Measurements from ENCODE around the gene SLC24A3.

SLC24A3 gene

GRCh38 chr20:19308146-19308545 is 95.7 kb downstream of the SLC24A3 start:
- Histone ChIP-seq H3K9me3 (ENCODE audit: insufficient read depth, low read depth, low read length) (no peaks in the 10 kb centered on the region), H3K36me3 (ENCODE audit: insufficient read depth, low read length) (no peaks in the 10 kb centered on the region), H3K27me3 (ENCODE audit: insufficient read depth, low read length) (no peaks in the 10 kb centered on the region), H3K4me3 (ENCODE audit: low read length) (no peak overlapping the region), H3K27ac (ENCODE audit: low read depth, low read length) (no peak overlapping the region), H3K9ac (ENCODE audit: low read depth, low read length) (no peak overlapping the region), H3K4me1 (ENCODE audit: insufficient read depth, low read length) (no peaks in the 10 kb centered on the region)
- WGBS: 94% methylated on average over 2 of the region's 3 CpGs

GRCh38 chr20:19310541-19310940 is 98.1 kb downstream of the SLC24A3 start:
- Histone ChIP-seq H3K9me3 (ENCODE audit: insufficient read depth, low read depth, low read length) (no peaks in the 10 kb centered on the region), H3K4me3 (ENCODE audit: low read length) (no peak overlapping the region), H3K27me3 (ENCODE audit: insufficient read depth, low read length) (no peaks in the 10 kb centered on the region), H3K27ac (ENCODE audit: low read depth, low read length) (no peak overlapping the region), H3K4me1 (ENCODE audit: insufficient read depth, low read length) (no peaks in the 10 kb centered on the region), H3K9ac (ENCODE audit: low read depth, low read length) (no peak overlapping the region), H3K36me3 (ENCODE audit: insufficient read depth, low read length) (no peaks in the 10 kb centered on the region)
- 96% methylated on average over 2 of the region's 2 CpGs for WGBS

DNA sequence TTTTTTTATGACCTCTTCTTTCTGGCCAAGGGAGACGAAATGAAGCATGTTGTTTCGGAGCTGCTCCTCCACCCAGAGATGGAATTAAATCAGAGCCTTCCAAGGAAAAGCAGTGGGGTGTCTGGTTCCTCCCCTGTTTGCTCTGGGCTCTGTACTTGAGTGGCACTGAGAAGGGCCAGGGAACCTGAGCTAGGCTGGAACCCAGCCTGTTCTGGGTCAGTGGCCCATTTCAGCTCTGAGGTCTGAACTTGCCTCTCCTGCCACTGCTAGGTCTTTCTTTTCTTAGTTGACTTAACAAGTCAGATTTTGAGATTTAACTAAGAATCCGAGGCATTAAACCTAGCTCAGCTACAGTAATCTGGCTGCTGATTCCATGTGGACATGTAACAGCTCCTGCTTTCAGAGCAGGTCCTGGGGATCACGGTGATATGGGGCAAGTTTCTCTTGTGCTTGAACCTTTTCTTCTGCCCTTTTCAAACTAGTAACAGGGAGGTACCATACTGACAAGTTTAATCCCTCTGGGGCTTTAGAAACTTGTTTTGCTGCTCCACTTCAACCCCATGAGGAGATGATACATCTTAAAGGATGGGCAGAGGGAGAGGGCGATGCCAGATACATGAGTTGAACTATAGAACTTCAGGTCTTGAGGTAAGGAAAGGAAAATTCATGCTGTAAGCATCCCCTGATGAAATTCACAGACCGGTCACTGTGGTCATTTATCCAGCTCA is 101.1 kb downstream of the SLC24A3 start:
- Histone ChIP-seq H3K4me1 (ENCODE audit: insufficient read depth, low read length) (no peaks in the 10 kb centered on the region), H3K27ac (ENCODE audit: low read depth, low read length) (no peak overlapping the region), H3K36me3 (ENCODE audit: insufficient read depth, low read length) (no peaks in the 10 kb centered on the region), H3K9ac (ENCODE audit: low read depth, low read length) (no peak overlapping the region), H3K27me3 (ENCODE audit: insufficient read depth, low read length) (no peaks in the 10 kb centered on the region), H3K9me3 (ENCODE audit: insufficient read depth, low read depth, low read length) (no peaks in the 10 kb centered on the region), H3K4me3 (ENCODE audit: low read length) (no peak overlapping the region)
- WGBS: 92% methylated on average over 6 of the region's 6 CpGs

DNA sequence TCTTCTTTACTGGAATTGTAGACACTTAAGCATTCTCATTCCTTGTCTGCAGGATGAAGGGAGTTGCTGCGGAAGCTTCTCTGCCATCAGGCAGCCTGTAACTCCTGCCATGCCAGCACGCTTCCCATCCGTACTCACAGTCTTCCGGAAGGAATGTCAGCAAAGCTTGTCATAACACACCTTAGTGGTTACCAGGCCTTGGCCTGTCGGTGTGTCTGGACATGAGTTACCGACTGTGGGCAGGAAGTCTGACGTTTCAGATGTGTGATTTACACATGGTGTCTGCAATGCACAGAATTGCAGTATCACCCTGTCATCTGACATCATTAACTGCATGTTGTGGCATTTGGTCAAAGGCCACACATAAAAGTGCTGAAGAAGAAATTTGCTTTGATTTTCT is 102.2 kb downstream of the SLC24A3 start:
- 96% methylated on average over 7 of the region's 7 CpGs for WGBS
- H3K27me3 ChIP-seq (ENCODE audit: insufficient read depth, low read length): no peaks in the 10 kb centered on the region

GRCh38 chr20:19317237-19318069 is 105.0 kb downstream of the SLC24A3 start:
- WGBS: 85% methylated on average over 5 of the region's 5 CpGs
- H3K27ac ChIP-seq (ENCODE audit: low read depth, low read length): no peak overlapping the region

More for the DNA sequence above, 102.2 kb downstream of the SLC24A3 start:
- Histone ChIP-seq H3K4me3 (ENCODE audit: low read length) (no peak overlapping the region), H3K9ac (ENCODE audit: low read depth, low read length) (no peak overlapping the region), H3K27ac (ENCODE audit: low read depth, low read length) (no peak overlapping the region), H3K4me1 (ENCODE audit: insufficient read depth, low read length) (no peaks in the 10 kb centered on the region), H3K9me3 (ENCODE audit: insufficient read depth, low read depth, low read length) (no peaks in the 10 kb centered on the region), H3K36me3 (ENCODE audit: insufficient read depth, low read length) (no peaks in the 10 kb centered on the region)

GRCh38 chr20:19318610-19319009 is 106.2 kb downstream of the SLC24A3 start:
- no peaks in the 10 kb centered on the region for H3K36me3 ChIP-seq (ENCODE audit: insufficient read depth, low read length)
- no peaks in the 10 kb centered on the region for H3K4me1 ChIP-seq (ENCODE audit: insufficient read depth, low read length)
- no peak overlapping the region for H3K9ac ChIP-seq (ENCODE audit: low read depth, low read length)
- no peak overlapping the region for H3K27ac ChIP-seq (ENCODE audit: low read depth, low read length)
- 83% methylated on average over 4 of the region's 4 CpGs for WGBS
- no peaks in the 10 kb centered on the region for H3K27me3 ChIP-seq (ENCODE audit: insufficient read depth, low read length)
- H3K9me3 ChIP-seq (ENCODE audit: insufficient read depth, low read depth, low read length): no peaks in the 10 kb centered on the region
- no peak overlapping the region for H3K4me3 ChIP-seq (ENCODE audit: low read length)

More at GRCh38 chr20:19317237-19318069, 105.0 kb downstream of the SLC24A3 start:
- H3K36me3 ChIP-seq (ENCODE audit: insufficient read depth, low read length): no peaks in the 10 kb centered on the region
- no peaks in the 10 kb centered on the region for H3K27me3 ChIP-seq (ENCODE audit: insufficient read depth, low read length)
- no peaks in the 10 kb centered on the region for H3K4me1 ChIP-seq (ENCODE audit: insufficient read depth, low read length)
- no peak overlapping the region for H3K9ac ChIP-seq (ENCODE audit: low read depth, low read length)
- no peak overlapping the region for H3K4me3 ChIP-seq (ENCODE audit: low read length)
- H3K9me3 ChIP-seq (ENCODE audit: insufficient read depth, low read depth, low read length): no peaks in the 10 kb centered on the region

- Histone ChIP-seq H3K27me3 (ENCODE audit: insufficient read depth, low read length) (no peaks in the 10 kb centered on the region), H3K4me3 (ENCODE audit: low read length) (no peak overlapping the region), H3K9ac (ENCODE audit: low read depth, low read length) (no peak overlapping the region), H3K36me3 (ENCODE audit: insufficient read depth, low read length) (no peaks in the 10 kb centered on the region), H3K9me3 (ENCODE audit: insufficient read depth, low read depth, low read length) (no peaks in the 10 kb centered on the region), H3K27ac (ENCODE audit: low read depth, low read length) (no peak overlapping the region), H3K4me1 (ENCODE audit: insufficient read depth, low read length) (no peaks in the 10 kb centered on the region)
- WGBS: 93% methylated on average over 8 of the region's 8 CpGs
Observed at GRCh38 chr20:19320005-19320404, 107.6 kb downstream of the SLC24A3 start.

DNA sequence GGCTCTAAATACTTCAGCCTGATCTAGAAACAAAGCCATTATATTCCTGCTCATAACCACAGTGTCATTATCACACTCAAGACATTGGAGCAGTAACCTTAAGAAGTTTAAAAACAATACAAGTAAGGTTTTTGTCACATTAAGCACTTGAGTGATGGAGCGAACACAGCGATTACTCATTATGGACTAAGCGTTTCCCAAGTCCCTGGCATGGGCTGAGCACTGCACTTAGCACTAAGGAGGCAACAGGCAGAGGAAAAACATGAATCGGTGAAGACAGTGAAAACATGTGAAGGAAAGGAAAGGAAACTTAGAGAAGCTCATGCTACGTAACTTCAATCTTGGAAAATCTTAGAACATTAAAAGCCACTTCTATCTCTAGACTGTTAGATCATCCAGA is 108.7 kb downstream of the SLC24A3 start:
- H3K4me1 ChIP-seq (ENCODE audit: insufficient read depth, low read length): no peaks in the 10 kb centered on the region
- no peaks in the 10 kb centered on the region for H3K36me3 ChIP-seq (ENCODE audit: insufficient read depth, low read length)
- no peaks in the 10 kb centered on the region for H3K9me3 ChIP-seq (ENCODE audit: insufficient read depth, low read depth, low read length)
- WGBS: 97% methylated on average over 5 of the region's 5 CpGs
- H3K9ac ChIP-seq (ENCODE audit: low read depth, low read length): no peak overlapping the region
- no peak overlapping the region for H3K4me3 ChIP-seq (ENCODE audit: low read length)
- H3K27ac ChIP-seq (ENCODE audit: low read depth, low read length): no peak overlapping the region
- H3K27me3 ChIP-seq (ENCODE audit: insufficient read depth, low read length): no peaks in the 10 kb centered on the region

DNA sequence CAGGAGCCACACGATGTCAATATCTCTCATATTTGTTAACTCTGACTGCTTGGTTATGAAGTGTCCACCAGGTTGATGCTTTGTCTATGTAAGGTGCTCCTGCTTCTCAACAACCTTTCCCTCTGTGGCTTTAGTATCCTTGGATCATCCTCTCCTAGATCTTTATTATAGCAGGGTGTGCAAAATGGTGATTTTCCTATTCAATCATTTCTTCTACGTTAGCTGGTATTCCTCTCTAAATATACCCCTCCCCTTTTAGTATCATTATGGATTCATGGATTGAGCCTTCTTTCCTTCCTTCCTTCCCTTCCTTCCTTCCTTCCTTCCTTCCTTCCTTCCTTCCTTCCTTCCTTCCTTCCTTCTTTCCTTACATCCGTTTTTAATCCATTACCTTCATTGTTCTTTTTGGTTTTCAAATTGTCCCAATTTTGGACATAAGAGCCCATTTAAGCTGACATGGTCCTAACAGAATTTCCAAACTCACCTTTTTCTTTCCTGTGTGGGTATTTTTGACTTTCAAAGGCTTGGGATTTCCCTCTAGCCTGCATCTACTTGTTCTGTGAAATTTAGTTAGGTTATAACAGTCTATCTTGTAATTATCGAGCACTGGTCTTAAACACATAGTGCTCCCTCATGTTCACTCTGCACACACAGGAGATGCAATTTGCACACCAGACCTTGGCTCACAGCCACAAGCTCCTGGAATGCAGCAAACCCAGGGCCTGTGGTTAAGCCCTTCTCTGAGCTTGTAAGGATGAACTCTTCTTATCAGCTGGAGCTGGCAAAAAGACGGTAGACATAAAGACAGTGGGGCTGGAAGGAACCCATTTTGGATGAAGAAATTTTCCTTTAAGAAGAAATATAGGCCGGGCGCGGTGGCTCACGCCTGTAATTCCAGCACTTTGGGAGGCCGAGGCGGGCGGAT is 109.9 kb downstream of the SLC24A3 start:
- WGBS: 96% methylated on average over 8 of the region's 12 CpGs
- Histone ChIP-seq H3K27ac (ENCODE audit: low read depth, low read length) (no peak overlapping the region), H3K9ac (ENCODE audit: low read depth, low read length) (no peak overlapping the region), H3K4me3 (ENCODE audit: low read length) (no peak overlapping the region), H3K27me3 (ENCODE audit: insufficient read depth, low read length) (no peaks in the 10 kb centered on the region), H3K4me1 (ENCODE audit: insufficient read depth, low read length) (no peaks in the 10 kb centered on the region), H3K36me3 (ENCODE audit: insufficient read depth, low read length) (no peaks in the 10 kb centered on the region), H3K9me3 (ENCODE audit: insufficient read depth, low read depth, low read length) (no peaks in the 10 kb centered on the region)

DNA sequence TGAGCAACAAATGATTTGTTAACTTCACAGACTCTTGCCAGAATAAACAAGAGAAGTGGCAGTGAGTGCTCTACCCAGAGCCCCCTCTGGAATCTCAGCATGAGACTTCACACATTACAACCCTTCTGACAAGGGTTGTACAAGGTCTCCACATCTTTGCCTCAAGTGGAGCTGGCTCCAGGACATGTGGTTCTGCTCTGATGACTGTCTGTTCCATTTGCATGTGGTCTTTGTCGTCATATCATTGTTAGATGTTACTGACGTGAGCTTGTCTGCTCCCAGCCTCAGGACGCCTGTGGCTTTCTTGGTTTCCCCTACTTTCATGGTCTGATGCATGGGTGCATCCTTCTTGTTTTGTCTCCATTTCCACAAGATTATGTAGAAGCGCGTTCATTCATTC is 115.0 kb downstream of the SLC24A3 start:
- H3K27me3 ChIP-seq (ENCODE audit: insufficient read depth, low read length): no peaks in the 10 kb centered on the region
- no peak overlapping the region for H3K27ac ChIP-seq (ENCODE audit: low read depth, low read length)
- WGBS: 92% methylated on average over 5 of the region's 5 CpGs
- no peak overlapping the region for H3K9ac ChIP-seq (ENCODE audit: low read depth, low read length)
- H3K9me3 ChIP-seq (ENCODE audit: insufficient read depth, low read depth, low read length): no peaks in the 10 kb centered on the region
- H3K36me3 ChIP-seq (ENCODE audit: insufficient read depth, low read length): no peaks in the 10 kb centered on the region
- H3K4me1 ChIP-seq (ENCODE audit: insufficient read depth, low read length): no peaks in the 10 kb centered on the region
- H3K4me3 ChIP-seq (ENCODE audit: low read length): no peak overlapping the region

DNA sequence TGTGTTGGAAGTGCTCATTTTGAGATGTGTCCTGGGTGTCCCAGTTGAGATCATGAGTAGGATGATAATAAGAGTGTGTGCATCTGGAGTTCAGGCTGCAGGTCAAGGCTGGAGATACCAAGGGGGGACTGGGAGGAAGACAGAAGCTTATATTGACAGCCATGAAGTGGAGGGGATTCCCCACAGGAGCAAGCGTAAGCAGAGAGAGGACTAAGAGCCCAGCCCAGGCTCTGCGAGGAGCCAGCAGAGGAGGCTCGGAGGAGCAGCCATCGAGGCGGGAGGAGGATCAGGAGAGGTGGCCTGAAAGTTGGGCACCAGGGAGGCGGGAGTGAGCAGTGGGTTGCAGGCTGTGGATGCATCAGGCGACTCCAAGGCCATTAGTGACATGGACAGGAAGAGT is 116.2 kb downstream of the SLC24A3 start:
- H3K9ac ChIP-seq (ENCODE audit: low read depth, low read length): no peak overlapping the region
- no peak overlapping the region for H3K27ac ChIP-seq (ENCODE audit: low read depth, low read length)
- no peaks in the 10 kb centered on the region for H3K27me3 ChIP-seq (ENCODE audit: insufficient read depth, low read length)
- H3K4me3 ChIP-seq (ENCODE audit: low read length): no peak overlapping the region
- no peaks in the 10 kb centered on the region for H3K9me3 ChIP-seq (ENCODE audit: insufficient read depth, low read depth, low read length)
- H3K4me1 ChIP-seq (ENCODE audit: insufficient read depth, low read length): no peaks in the 10 kb centered on the region
- no peaks in the 10 kb centered on the region for H3K36me3 ChIP-seq (ENCODE audit: insufficient read depth, low read length)
- 93% methylated on average over 7 of the region's 7 CpGs for WGBS
